Measurements from ENCODE around the gene ASPRV1. TPM values are rescaled to one million over a fixed set of nuclear protein-coding genes. Genes with fewer than 3 reads are reported as not detected.

The ASPRV1 gene
- total RNA-seq, 1 donor from 2014 or later: 0.75 TPM

DNA sequence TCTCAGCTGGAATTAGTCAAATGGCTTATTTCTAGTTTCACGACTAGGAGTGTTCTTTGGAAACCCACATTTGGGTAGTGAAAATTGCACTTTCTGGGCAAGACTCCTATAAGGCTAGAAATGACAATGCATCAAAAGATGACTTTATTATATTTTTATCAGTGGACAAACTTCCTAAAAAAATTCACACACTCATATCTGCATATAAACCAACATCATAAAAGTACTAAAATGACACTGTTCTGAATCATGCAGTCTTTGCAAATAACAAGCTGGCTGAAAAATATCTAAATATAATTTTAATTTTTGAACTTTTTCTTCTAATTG is 28.9 kb downstream of the ASPRV1 start:
- Mint-ChIP-seq H3K9me3 (ENCODE audit: unreplicated experiment) (no peaks in the 10 kb centered on the region), H3K27ac (ENCODE audit: unreplicated experiment) (no peak overlapping the region), H3K27me3 (ENCODE audit: unreplicated experiment) (no peaks in the 10 kb centered on the region), H3K36me3 (ENCODE audit: unreplicated experiment) (peaks cover 17% of the 10 kb centered on the region), H3K4me1 (ENCODE audit: unreplicated experiment) (peaks cover 16% of the 10 kb centered on the region), H3K4me3 (ENCODE audit: unreplicated experiment) (no peak overlapping the region)
- TF ChIP-seq, protein P1, sequence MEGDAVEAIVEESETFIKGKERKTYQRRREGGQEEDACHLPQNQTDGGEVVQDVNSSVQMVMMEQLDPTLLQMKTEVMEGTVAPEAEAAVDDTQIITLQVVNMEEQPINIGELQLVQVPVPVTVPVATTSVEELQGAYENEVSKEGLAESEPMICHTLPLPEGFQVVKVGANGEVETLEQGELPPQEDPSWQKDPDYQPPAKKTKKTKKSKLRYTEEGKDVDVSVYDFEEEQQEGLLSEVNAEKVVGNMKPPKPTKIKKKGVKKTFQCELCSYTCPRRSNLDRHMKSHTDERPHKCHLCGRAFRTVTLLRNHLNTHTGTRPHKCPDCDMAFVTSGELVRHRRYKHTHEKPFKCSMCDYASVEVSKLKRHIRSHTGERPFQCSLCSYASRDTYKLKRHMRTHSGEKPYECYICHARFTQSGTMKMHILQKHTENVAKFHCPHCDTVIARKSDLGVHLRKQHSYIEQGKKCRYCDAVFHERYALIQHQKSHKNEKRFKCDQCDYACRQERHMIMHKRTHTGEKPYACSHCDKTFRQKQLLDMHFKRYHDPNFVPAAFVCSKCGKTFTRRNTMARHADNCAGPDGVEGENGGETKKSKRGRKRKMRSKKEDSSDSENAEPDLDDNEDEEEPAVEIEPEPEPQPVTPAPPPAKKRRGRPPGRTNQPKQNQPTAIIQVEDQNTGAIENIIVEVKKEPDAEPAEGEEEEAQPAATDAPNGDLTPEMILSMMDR (IDR thresholded peaks at IDR 0.05): no peak
- no peak for DNase-seq (ENCODE audit: extremely low spot score, unreplicated experiment)

DNA sequence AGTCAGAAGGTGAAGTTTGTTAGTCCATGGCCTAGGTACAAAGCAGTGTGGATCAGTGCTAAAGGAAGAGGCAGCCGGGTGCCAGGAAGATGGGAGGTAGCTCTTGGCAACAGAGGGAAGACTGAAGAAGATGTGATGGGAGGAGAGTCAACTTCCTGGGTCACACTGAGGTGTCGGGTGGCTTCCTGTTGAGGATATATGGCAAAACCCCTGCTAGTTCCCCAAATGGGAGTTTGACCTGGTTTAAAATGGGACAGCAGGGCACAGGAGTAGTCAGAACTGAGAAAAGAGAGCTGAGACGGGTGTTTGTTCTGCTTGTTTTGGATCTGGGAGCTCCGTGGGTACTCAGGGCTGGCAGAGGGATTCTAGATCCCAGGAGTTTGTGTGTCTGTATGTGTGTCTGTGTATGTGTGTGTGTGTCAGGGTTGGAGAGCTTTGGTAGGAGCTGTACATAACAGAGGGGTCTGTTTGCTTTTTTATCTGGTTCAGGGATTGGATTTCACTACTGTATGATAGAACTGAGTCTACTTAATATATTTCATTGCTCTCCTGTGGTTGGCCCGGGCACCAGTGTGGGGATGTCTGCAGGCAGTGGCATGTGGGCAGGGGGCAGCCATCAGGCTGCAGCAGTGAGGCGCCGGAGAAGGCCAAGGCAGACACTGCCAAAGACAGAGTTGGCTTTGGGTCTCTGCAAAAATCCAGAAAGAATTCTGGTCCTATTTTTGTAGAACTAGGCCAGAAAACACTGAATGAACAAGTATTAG is 29.4 kb downstream of the ASPRV1 start:
- H3K27me3 Mint-ChIP-seq (ENCODE audit: unreplicated experiment): no peaks in the 10 kb centered on the region
- peaks cover 16% of the 10 kb centered on the region for H3K4me1 Mint-ChIP-seq (ENCODE audit: unreplicated experiment)
- no peak overlapping the region for H3K27ac Mint-ChIP-seq (ENCODE audit: unreplicated experiment)
- no peak for DNase-seq (ENCODE audit: extremely low spot score, unreplicated experiment)
- H3K4me3 Mint-ChIP-seq (ENCODE audit: unreplicated experiment): no peak overlapping the region
- TF ChIP-seq, protein P1 (IDR thresholded peaks at IDR 0.05): no peak
- no peaks in the 10 kb centered on the region for H3K9me3 Mint-ChIP-seq (ENCODE audit: unreplicated experiment)
- H3K36me3 Mint-ChIP-seq (ENCODE audit: unreplicated experiment): peaks cover 16% of the 10 kb centered on the region

DNA sequence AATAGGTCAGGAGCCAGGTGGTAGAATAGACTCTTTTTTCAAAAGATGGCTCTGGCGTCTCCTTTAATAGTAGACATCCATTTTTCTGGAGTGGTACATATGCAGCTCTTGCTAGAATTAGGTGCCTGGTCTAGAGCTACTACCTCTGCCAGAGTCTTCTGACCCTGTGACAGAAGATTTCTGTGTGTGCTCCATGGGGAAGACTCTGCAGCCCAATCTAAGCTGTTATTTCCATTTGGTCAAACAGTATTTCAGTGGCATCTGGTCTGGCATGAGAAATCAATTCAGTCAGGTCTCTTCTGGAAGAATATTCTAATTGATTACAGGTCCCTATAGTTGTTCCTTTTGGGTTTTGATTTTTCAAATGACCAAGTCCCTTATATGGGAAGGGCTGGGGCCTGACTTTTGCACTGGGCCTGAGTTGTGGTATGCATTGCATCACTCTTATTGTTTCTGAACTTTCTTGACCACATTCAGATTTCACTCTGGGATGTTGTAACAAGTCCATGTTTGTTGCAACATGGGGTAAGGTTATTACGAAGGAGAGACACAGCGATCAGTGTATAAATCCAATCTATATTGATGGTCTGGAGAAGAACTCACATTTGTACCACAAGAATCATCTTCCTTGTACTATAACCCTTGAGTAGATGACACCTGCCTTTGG is 34.4 kb downstream of the ASPRV1 start:
- Mint-ChIP-seq H3K9me3 (ENCODE audit: unreplicated experiment) (no peaks in the 10 kb centered on the region), H3K4me1 (ENCODE audit: unreplicated experiment) (peaks cover under 1% of the 10 kb centered on the region), H3K27me3 (ENCODE audit: unreplicated experiment) (no peaks in the 10 kb centered on the region), H3K4me3 (ENCODE audit: unreplicated experiment) (no peak overlapping the region), H3K36me3 (ENCODE audit: unreplicated experiment) (peaks cover 4% of the 10 kb centered on the region), H3K27ac (ENCODE audit: unreplicated experiment) (no peak overlapping the region)
- no peak for DNase-seq (ENCODE audit: extremely low spot score, unreplicated experiment)
- TF ChIP-seq, protein P1 (IDR thresholded peaks at IDR 0.05): no peak

DNA sequence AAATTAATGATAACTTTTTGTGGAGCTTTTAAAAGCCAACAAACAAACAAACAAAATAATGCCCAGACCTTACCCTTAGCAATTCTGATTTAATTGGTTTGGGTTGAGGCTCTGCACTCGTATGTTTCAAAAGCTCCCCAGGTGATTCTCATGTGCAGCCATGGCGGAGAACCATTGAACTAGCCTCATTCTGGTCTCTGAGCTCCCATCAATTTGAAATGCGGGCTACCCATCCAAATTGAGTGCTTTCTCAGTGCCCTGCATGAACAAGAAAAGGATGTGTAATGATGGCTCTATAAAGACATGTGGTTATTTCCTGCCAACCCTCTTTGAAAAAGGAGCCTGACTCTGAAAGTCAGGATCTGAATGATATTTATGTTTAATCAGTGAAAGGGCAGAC is 38.3 kb downstream of the ASPRV1 start:
- H3K27me3 Mint-ChIP-seq (ENCODE audit: unreplicated experiment): no peaks in the 10 kb centered on the region
- no peak overlapping the region for H3K4me3 Mint-ChIP-seq (ENCODE audit: unreplicated experiment)
- peaks cover 9% of the 10 kb centered on the region for H3K36me3 Mint-ChIP-seq (ENCODE audit: unreplicated experiment)
- H3K4me1 Mint-ChIP-seq (ENCODE audit: unreplicated experiment): no peaks in the 10 kb centered on the region
- TF ChIP-seq, protein P1 (IDR thresholded peaks at IDR 0.05): no peak
- H3K27ac Mint-ChIP-seq (ENCODE audit: unreplicated experiment): no peak overlapping the region
- no peak for DNase-seq (ENCODE audit: extremely low spot score, unreplicated experiment)
- no peaks in the 10 kb centered on the region for H3K9me3 Mint-ChIP-seq (ENCODE audit: unreplicated experiment)

DNA sequence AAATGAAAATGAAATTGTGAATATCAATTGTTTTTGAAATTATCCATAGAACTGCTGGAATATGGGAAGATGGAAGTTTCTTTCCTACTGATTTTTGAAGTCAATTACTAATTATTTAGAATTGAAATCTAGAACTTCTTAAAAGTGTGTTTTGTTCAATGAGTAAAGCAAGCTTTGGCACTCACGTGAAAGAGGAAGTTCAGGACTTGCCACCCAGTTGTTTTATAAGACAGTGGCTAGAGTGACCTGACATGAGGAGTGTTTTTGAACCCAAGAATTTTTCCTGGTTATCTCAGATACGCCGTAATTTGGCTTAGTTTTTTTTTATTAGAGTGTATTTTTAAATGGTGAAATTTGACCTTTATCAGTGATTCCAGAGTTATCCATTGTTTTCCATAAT is 43.0 kb downstream of the ASPRV1 start:
- H3K9me3 Mint-ChIP-seq (ENCODE audit: unreplicated experiment): no peaks in the 10 kb centered on the region
- H3K36me3 Mint-ChIP-seq (ENCODE audit: unreplicated experiment): peaks cover 7% of the 10 kb centered on the region
- no peak overlapping the region for H3K4me3 Mint-ChIP-seq (ENCODE audit: unreplicated experiment)
- H3K4me1 Mint-ChIP-seq (ENCODE audit: unreplicated experiment): peaks cover 19% of the 10 kb centered on the region
- H3K27ac Mint-ChIP-seq (ENCODE audit: unreplicated experiment): no peak overlapping the region
- TF ChIP-seq, protein P1 (IDR thresholded peaks at IDR 0.05): no peak
- DNase-seq (ENCODE audit: extremely low spot score, unreplicated experiment): no peak
- no peaks in the 10 kb centered on the region for H3K27me3 Mint-ChIP-seq (ENCODE audit: unreplicated experiment)

Data from osteocyte (in vitro differentiated cells).